GM12878 (cell line): Measurements from ENCODE around the gene HSP90AB1. TPM values are rescaled to one million over a fixed set of nuclear protein-coding genes. Genes with fewer than 3 reads are reported as not detected.
A peak's percentile ranks its signal among the peaks of the same experiment; 100 is the strongest.

Experiments
- BACH1 ChIP-seq: fragments of 450-650 bp; IDR thresholded peaks from 2 replicates; pipeline ENCODE4 v1.6.1; 2017; ENCODE audit warnings: mild to moderate bottlenecking, borderline replicate concordance
- EED ChIP-seq: sonication (generic); IDR thresholded peaks from 2 replicates; pipeline ENCODE4 v1.6.1; 2016; ENCODE audit warnings: antibody characterized with exemption, low read depth
- EGR1 ChIP-seq, 2 experiments: IDR thresholded peaks; 1 replicate in 1 of 2; 2 replicates in 1 of 2; pipeline ENCODE4 v1.6.1; 2011 to 2012; ENCODE audit warnings: low read depth in 2 of 2, low read length in 2 of 2, borderline replicate concordance in 1 of 2, mild to moderate bottlenecking in 1 of 2, moderate library complexity in 1 of 2
- ESRRA ChIP-seq: IDR thresholded peaks from 2 replicates; pipeline ENCODE4 v1.6.1; 2012; ENCODE audit warnings: mild to moderate bottlenecking, low read length, improper control_type of control experiment
- MTA2 ChIP-seq: fragments of 450-650 bp; IDR thresholded peaks from 2 replicates; pipeline ENCODE4 v1.6.1; 2016; ENCODE audit warnings: low read depth, mild to moderate bottlenecking, moderate library complexity
- POLR2A ChIP-seq: IDR thresholded peaks from 2 replicates; pipeline ENCODE4 v1.6.1; 2011; ENCODE audit warnings: low read depth, mild to moderate bottlenecking, low read length
- POLR2AphosphoS2 ChIP-seq: IDR thresholded peaks from 2 replicates; pipeline ENCODE4 v1.6.1; 2011; ENCODE audit warnings: low read depth, mild to moderate bottlenecking, low read length, improper control_type of control experiment, moderate library complexity
- RUNX3 ChIP-seq: IDR thresholded peaks from 2 replicates; pipeline ENCODE4 v1.6.1; 2012; ENCODE audit warnings: low read length, inconsistent platforms
- SREBF1 ChIP-seq: IDR thresholded peaks from 2 replicates; pipeline ENCODE4 v1.6.1; 2012; ENCODE audit warnings: mild to moderate bottlenecking, low read length
- TAF1 ChIP-seq: IDR thresholded peaks from 2 replicates; pipeline ENCODE4 v1.6.1; 2011; ENCODE audit warnings: mild to moderate bottlenecking, low read depth, low read length, borderline replicate concordance
- TBL1XR1 ChIP-seq: IDR thresholded peaks from 2 replicates; pipeline ENCODE4 v1.6.1; 2012; ENCODE audit warnings: low read depth, low read length, improper control_type of control experiment
- TCF12 ChIP-seq: IDR thresholded peaks from 2 replicates; pipeline ENCODE4 v1.6.1; 2011; ENCODE audit warnings: low read depth, mild to moderate bottlenecking, low read length
- YY1 ChIP-seq: IDR thresholded peaks from 2 replicates; pipeline ENCODE4 v1.6.1; 2011; ENCODE audit warnings: low read depth, mild to moderate bottlenecking, low read length
- ZNF207 ChIP-seq: fragments of 450-650 bp; IDR thresholded peaks from 2 replicates; pipeline ENCODE4 v1.6.1; 2014; ENCODE audit warnings: antibody characterized with exemption, mild to moderate bottlenecking, borderline replicate concordance
- ZNF217 ChIP-seq: fragments of 450-650 bp; IDR thresholded peaks from 2 replicates; pipeline ENCODE4 v1.6.1; 2017; ENCODE audit warnings: antibody characterized with exemption, mild to moderate bottlenecking
- polyA plus RNA-seq, 11 experiments: library from polyadenylated mRNA; depleted of rRNA in 4 of 11; unstranded in 6 of 11; stranded (reverse) in 5 of 11; fragments of >200 nt; fragmentation: Nextera tagmentation in 4 of 11; fragmentation: Illumina TruSeq in 1 of 11; extraction: Ambion mirVana in 4 of 11; extraction: Trizol in 1 of 11; gene quantifications; 1 replicate in 1 of 11; 2 replicates in 10 of 11; pipeline versions ENCODE4 v1.2.1 to v1.2.3, GENCODE V29; 2011 to 2016; ENCODE audit warnings: inconsistent platforms in 2 of 11, missing spikeins in 2 of 11, low read depth in 1 of 11
- total RNA-seq, 4 experiments: library from RNA; depleted of rRNA in 3 of 4; stranded (reverse); fragments of >200 nt in 3 of 4; fragmentation: Illumina TruSeq in 1 of 4; extraction: Trizol in 1 of 4; gene quantifications; 2 replicates each; pipeline versions ENCODE4 v1.2.1 to v1.2.3, GENCODE V29; 2013 to 2021
- TF ChIP-seq, protein P1 (sequence below), 3 experiments: IDR thresholded peaks in 2 of 3; conservative IDR thresholded peaks in 1 of 3; 2 replicates each; pipeline ENCODE4 v1.5.1; 2011; ENCODE audit warnings: low read depth in 3 of 3, low read length in 3 of 3, mild to moderate bottlenecking in 3 of 3, control low read depth in 2 of 3, moderate library complexity in 2 of 3, inconsistent platforms in 1 of 3, mixed read lengths in 1 of 3; ENCODE audit not compliant: control insufficient read depth in 2 of 3, insufficient read depth in 1 of 3; ENCODE audit errors: extremely low read depth in 1 of 3
- TF ChIP-seq, protein P2 (sequence below): fragments of 450-650 bp; IDR thresholded peaks from 2 replicates; pipeline ENCODE4 v1.6.1; 2017; ENCODE audit warnings: mild to moderate bottlenecking, moderate library complexity
- TF ChIP-seq, protein P3 (sequence below): fragments of 450-650 bp; IDR thresholded peaks from 2 replicates; pipeline ENCODE4 v1.6.1; 2016; ENCODE audit warnings: mild to moderate bottlenecking, moderate library complexity, borderline replicate concordance

The HSP90AB1 gene
- total and polyA plus RNA-seq, 10 of the 15 experiments (the other 5 are each of a cell fraction or from before 2014, with no cell fraction given) = 988 to 1,682 (median 1,146) TPM

DNA sequence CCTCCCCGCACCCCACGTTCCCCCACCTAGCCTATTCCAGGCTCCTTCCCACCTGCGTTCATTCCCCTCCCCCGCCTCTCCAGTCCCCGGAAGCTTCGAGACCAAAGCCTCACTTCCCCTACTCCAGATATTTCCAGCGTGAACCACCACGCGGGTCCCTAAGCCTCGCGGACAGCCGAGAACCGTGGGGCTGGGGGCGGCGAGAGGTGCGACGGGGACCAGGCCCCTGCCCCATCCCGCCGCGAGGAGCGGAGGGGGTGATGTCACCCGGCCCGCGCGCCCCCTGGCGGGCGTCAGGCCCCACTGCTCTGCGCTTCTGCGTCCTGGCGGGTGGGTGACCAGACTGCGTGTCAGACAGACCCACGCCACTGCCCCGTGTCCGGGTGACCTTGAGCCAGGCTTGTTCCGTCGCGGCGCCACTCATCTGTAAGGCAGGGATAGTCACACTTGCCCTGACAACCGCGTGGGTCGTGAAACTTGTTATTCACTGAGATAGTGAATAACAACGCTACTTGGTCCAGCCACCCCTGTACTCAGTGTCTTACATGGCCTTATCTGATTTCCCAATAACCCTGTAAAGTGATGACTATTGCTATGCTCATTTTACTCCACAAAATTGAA is 9.0 kb upstream of the HSP90AB1 start (continued):
- TF ChIP-seq, protein P1, sequence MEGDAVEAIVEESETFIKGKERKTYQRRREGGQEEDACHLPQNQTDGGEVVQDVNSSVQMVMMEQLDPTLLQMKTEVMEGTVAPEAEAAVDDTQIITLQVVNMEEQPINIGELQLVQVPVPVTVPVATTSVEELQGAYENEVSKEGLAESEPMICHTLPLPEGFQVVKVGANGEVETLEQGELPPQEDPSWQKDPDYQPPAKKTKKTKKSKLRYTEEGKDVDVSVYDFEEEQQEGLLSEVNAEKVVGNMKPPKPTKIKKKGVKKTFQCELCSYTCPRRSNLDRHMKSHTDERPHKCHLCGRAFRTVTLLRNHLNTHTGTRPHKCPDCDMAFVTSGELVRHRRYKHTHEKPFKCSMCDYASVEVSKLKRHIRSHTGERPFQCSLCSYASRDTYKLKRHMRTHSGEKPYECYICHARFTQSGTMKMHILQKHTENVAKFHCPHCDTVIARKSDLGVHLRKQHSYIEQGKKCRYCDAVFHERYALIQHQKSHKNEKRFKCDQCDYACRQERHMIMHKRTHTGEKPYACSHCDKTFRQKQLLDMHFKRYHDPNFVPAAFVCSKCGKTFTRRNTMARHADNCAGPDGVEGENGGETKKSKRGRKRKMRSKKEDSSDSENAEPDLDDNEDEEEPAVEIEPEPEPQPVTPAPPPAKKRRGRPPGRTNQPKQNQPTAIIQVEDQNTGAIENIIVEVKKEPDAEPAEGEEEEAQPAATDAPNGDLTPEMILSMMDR (IDR thresholded peaks at IDR 0.05 in 2 of 3, conservative IDR thresholded peaks at IDR 0.05 in 1 of 3; ENCODE audit: control insufficient read depth in 2 of 3, extremely low read depth in 1 of 3, insufficient read depth in 1 of 3, low read depth in 3 of 3, low read length in 3 of 3) = peak; percentile 91 to 95 (median 94)
- TF ChIP-seq TCF12 = 0 out of 2 replicates have a peak, but pooled peaks have one; percentile 4
- no peak for TF ChIP-seq TBL1XR1
- 0 out of 2 replicates have a peak, but pooled peaks have one; percentile 49 for TF ChIP-seq ZNF217
- peak; percentile 5; the same call in 1 of the 2 replicates for TF ChIP-seq MTA2
- TF ChIP-seq ESRRA = 0 out of 2 replicates have a peak, but pooled peaks have one; percentile 56
- TF ChIP-seq POLR2AphosphoS2 = peak; percentile 80
- TF ChIP-seq TAF1 = peak; percentile 21; the same call in 1 of the 2 replicates
- TF ChIP-seq EGR1 (IDR thresholded peaks at IDR 0.05; ENCODE audit: borderline replicate concordance in 1 of 2, low read depth in 2 of 2, low read length in 2 of 2) = no peak
- TF ChIP-seq, protein P2, sequence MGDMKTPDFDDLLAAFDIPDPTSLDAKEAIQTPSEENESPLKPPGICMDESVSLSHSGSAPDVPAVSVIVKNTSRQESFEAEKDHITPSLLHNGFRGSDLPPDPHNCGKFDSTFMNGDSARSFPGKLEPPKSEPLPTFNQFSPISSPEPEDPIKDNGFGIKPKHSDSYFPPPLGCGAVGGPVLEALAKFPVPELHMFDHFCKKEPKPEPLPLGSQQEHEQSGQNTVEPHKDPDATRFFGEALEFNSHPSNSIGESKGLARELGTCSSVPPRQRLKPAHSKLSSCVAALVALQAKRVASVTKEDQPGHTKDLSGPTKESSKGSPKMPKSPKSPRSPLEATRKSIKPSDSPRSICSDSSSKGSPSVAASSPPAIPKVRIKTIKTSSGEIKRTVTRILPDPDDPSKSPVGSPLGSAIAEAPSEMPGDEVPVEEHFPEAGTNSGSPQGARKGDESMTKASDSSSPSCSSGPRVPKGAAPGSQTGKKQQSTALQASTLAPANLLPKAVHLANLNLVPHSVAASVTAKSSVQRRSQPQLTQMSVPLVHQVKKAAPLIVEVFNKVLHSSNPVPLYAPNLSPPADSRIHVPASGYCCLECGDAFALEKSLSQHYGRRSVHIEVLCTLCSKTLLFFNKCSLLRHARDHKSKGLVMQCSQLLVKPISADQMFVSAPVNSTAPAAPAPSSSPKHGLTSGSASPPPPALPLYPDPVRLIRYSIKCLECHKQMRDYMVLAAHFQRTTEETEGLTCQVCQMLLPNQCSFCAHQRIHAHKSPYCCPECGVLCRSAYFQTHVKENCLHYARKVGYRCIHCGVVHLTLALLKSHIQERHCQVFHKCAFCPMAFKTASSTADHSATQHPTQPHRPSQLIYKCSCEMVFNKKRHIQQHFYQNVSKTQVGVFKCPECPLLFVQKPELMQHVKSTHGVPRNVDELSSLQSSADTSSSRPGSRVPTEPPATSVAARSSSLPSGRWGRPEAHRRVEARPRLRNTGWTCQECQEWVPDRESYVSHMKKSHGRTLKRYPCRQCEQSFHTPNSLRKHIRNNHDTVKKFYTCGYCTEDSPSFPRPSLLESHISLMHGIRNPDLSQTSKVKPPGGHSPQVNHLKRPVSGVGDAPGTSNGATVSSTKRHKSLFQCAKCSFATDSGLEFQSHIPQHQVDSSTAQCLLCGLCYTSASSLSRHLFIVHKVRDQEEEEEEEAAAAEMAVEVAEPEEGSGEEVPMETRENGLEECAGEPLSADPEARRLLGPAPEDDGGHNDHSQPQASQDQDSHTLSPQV = peak; percentile 69; the same call in 1 of the 2 replicates
- TF ChIP-seq RUNX3 = peak; percentile 5; the same call in 1 of the 2 replicates
- peak; percentile 91 for TF ChIP-seq BACH1
- TF ChIP-seq POLR2A = peak; percentile 83
- peak; percentile 55; the same call in 1 of the 2 replicates for TF ChIP-seq EED
- peak; percentile 78 for TF ChIP-seq ZNF207
- TF ChIP-seq SREBF1 = no peak
- TF ChIP-seq YY1 = peak; percentile 74
- TF ChIP-seq, protein P3, sequence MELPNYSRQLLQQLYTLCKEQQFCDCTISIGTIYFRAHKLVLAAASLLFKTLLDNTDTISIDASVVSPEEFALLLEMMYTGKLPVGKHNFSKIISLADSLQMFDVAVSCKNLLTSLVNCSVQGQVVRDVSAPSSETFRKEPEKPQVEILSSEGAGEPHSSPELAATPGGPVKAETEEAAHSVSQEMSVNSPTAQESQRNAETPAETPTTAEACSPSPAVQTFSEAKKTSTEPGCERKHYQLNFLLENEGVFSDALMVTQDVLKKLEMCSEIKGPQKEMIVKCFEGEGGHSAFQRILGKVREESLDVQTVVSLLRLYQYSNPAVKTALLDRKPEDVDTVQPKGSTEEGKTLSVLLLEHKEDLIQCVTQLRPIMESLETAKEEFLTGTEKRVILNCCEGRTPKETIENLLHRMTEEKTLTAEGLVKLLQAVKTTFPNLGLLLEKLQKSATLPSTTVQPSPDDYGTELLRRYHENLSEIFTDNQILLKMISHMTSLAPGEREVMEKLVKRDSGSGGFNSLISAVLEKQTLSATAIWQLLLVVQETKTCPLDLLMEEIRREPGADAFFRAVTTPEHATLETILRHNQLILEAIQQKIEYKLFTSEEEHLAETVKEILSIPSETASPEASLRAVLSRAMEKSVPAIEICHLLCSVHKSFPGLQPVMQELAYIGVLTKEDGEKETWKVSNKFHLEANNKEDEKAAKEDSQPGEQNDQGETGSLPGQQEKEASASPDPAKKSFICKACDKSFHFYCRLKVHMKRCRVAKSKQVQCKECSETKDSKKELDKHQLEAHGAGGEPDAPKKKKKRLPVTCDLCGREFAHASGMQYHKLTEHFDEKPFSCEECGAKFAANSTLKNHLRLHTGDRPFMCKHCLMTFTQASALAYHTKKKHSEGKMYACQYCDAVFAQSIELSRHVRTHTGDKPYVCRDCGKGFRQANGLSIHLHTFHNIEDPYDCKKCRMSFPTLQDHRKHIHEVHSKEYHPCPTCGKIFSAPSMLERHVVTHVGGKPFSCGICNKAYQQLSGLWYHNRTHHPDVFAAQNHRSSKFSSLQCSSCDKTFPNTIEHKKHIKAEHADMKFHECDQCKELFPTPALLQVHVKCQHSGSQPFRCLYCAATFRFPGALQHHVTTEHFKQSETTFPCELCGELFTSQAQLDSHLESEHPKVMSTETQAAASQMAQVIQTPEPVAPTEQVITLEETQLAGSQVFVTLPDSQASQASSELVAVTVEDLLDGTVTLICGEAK = no peak
